Activated CD4-positive, alpha-beta T cell treated with anti-CD3 and anti-CD28 coated beads, Interleukin-2, amount 10 ng/mL, durations not matched to agents 24 days and 14 days (primary cell): Measurements from ENCODE around the gene USH2A. TPM values are rescaled to one million over a fixed set of nuclear protein-coding genes. Genes with fewer than 3 reads are reported as not detected.

Experiments used
- DNase-seq: peaks from one replicate; pipeline ENCODE4 v3.0.0; 2022
- H3K27ac Mint-ChIP-seq: one replicate; pipeline ENCODE4 v1.8.0; 2022; ENCODE audit warnings: mild to moderate bottlenecking, mixed read lengths
- H3K27me3 Mint-ChIP-seq: one replicate; pipeline ENCODE4 v1.8.0; 2022; ENCODE audit warnings: mixed read lengths
- H3K36me3 Mint-ChIP-seq: one replicate; pipeline ENCODE4 v1.8.0; 2022; ENCODE audit warnings: low read depth, mild to moderate bottlenecking, mixed read lengths
- H3K4me1 Mint-ChIP-seq: one replicate; pipeline ENCODE4 v1.8.0; 2021; ENCODE audit warnings: mixed read lengths
- H3K4me3 Mint-ChIP-seq: one replicate; pipeline ENCODE4 v1.8.0; 2022; ENCODE audit warnings: mild to moderate bottlenecking, moderate library complexity, mixed read lengths
- H3K9me3 Mint-ChIP-seq: one replicate; pipeline ENCODE4 v1.8.0; 2021; ENCODE audit warnings: mixed read lengths
- intact Hi-C: fragments of 100-400 bp; cut with micrococcal nuclease; formaldehyde crosslinking; loops from one replicate; pipeline ENCODE4 v1.15.1; 2023
- total RNA-seq: library from RNA; stranded (reverse); gene quantifications from 2 replicates; pipeline ENCODE4 v1.2.3, GENCODE V29; 2022

The USH2A gene
- total RNA-seq, 1 donor from 2014 or later: not detected

GRCh38 chr1:215895893-215896292 is 527.4 kb downstream of the USH2A start:
- no peak overlapping the region for H3K4me3 Mint-ChIP-seq
- no peaks in the 10 kb centered on the region for H3K27me3 Mint-ChIP-seq
- no peaks in the 10 kb centered on the region for H3K4me1 Mint-ChIP-seq
- H3K9me3 Mint-ChIP-seq: no peaks in the 10 kb centered on the region
- no peak for DNase-seq
- H3K36me3 Mint-ChIP-seq: no peaks in the 10 kb centered on the region
- no peak overlapping the region for H3K27ac Mint-ChIP-seq
- intact Hi-C loops: no loop called here

GRCh38 chr1:215895276-215895675 is 528.0 kb downstream of the USH2A start:
- Mint-ChIP-seq H3K9me3 (no peaks in the 10 kb centered on the region), H3K4me3 (no peak overlapping the region), H3K4me1 (no peaks in the 10 kb centered on the region), H3K36me3 (no peaks in the 10 kb centered on the region), H3K27me3 (no peaks in the 10 kb centered on the region), H3K27ac (no peak overlapping the region)
- intact Hi-C loops: no loop called here
- DNase-seq: no peak

- no peak for DNase-seq
- no peak overlapping the region for H3K27ac Mint-ChIP-seq
- H3K4me1 Mint-ChIP-seq: no peaks in the 10 kb centered on the region
- no peaks in the 10 kb centered on the region for H3K36me3 Mint-ChIP-seq
- H3K9me3 Mint-ChIP-seq: no peaks in the 10 kb centered on the region
- intact Hi-C loops: no loop called here
- H3K4me3 Mint-ChIP-seq: no peak overlapping the region
- no peaks in the 10 kb centered on the region for H3K27me3 Mint-ChIP-seq
Observed at GRCh38 chr1:215894617-215895016, 528.6 kb downstream of the USH2A start.

- H3K36me3 Mint-ChIP-seq: no peaks in the 10 kb centered on the region
- DNase-seq: no peak
- no peaks in the 10 kb centered on the region for H3K9me3 Mint-ChIP-seq
- no peak overlapping the region for H3K27ac Mint-ChIP-seq
- H3K4me3 Mint-ChIP-seq: no peak overlapping the region
- no peaks in the 10 kb centered on the region for H3K27me3 Mint-ChIP-seq
- no peaks in the 10 kb centered on the region for H3K4me1 Mint-ChIP-seq
- intact Hi-C loops: no loop called here
Observed at GRCh38 chr1:215891266-215892057, 531.8 kb downstream of the USH2A start.

- no peak overlapping the region for H3K27ac Mint-ChIP-seq
- H3K27me3 Mint-ChIP-seq: no peaks in the 10 kb centered on the region
- H3K4me1 Mint-ChIP-seq: no peaks in the 10 kb centered on the region
- intact Hi-C loops: no loop called here
- no peaks in the 10 kb centered on the region for H3K36me3 Mint-ChIP-seq
- DNase-seq: no peak
- H3K9me3 Mint-ChIP-seq: no peaks in the 10 kb centered on the region
- no peak overlapping the region for H3K4me3 Mint-ChIP-seq
Observed at GRCh38 chr1:215890438-215890837, 532.8 kb downstream of the USH2A start.

GRCh38 chr1:215889871-215890270 is 533.4 kb downstream of the USH2A start:
- Mint-ChIP-seq H3K4me1 (no peaks in the 10 kb centered on the region), H3K4me3 (no peak overlapping the region), H3K27me3 (no peaks in the 10 kb centered on the region), H3K9me3 (no peaks in the 10 kb centered on the region), H3K36me3 (no peaks in the 10 kb centered on the region), H3K27ac (no peak overlapping the region)
- intact Hi-C loops: no loop called here
- DNase-seq: no peak

GRCh38 chr1:215888159-215888558 is 535.1 kb downstream of the USH2A start:
- no peak for DNase-seq
- Mint-ChIP-seq H3K4me3 (no peak overlapping the region), H3K27ac (no peak overlapping the region), H3K4me1 (no peaks in the 10 kb centered on the region), H3K9me3 (no peaks in the 10 kb centered on the region), H3K27me3 (no peaks in the 10 kb centered on the region), H3K36me3 (no peaks in the 10 kb centered on the region)
- intact Hi-C loops: no loop called here

GRCh38 chr1:215887627-215888026 is 535.6 kb downstream of the USH2A start:
- no peak overlapping the region for H3K4me3 Mint-ChIP-seq
- H3K9me3 Mint-ChIP-seq: no peaks in the 10 kb centered on the region
- H3K36me3 Mint-ChIP-seq: no peaks in the 10 kb centered on the region
- H3K27ac Mint-ChIP-seq: no peak overlapping the region
- no peaks in the 10 kb centered on the region for H3K4me1 Mint-ChIP-seq
- intact Hi-C loops: no loop called here
- H3K27me3 Mint-ChIP-seq: no peaks in the 10 kb centered on the region
- no peak for DNase-seq

- DNase-seq: no peak
- intact Hi-C loops: no loop called here
- H3K4me1 Mint-ChIP-seq: no peaks in the 10 kb centered on the region
- H3K36me3 Mint-ChIP-seq: no peaks in the 10 kb centered on the region
- no peaks in the 10 kb centered on the region for H3K27me3 Mint-ChIP-seq
- H3K4me3 Mint-ChIP-seq: no peak overlapping the region
- H3K9me3 Mint-ChIP-seq: no peaks in the 10 kb centered on the region
- no peak overlapping the region for H3K27ac Mint-ChIP-seq
Observed at GRCh38 chr1:215883004-215883403, 540.2 kb downstream of the USH2A start.

GRCh38 chr1:215878843-215879242 is 544.4 kb downstream of the USH2A start:
- intact Hi-C loops: no loop called here
- Mint-ChIP-seq H3K27me3 (no peaks in the 10 kb centered on the region), H3K36me3 (no peaks in the 10 kb centered on the region), H3K27ac (no peak overlapping the region), H3K4me3 (no peak overlapping the region), H3K9me3 (peaks cover 6% of the 10 kb centered on the region), H3K4me1 (no peaks in the 10 kb centered on the region)
- no peak for DNase-seq

GRCh38 chr1:215878128-215878527 is 545.1 kb downstream of the USH2A start:
- Mint-ChIP-seq H3K4me3 (no peak overlapping the region), H3K4me1 (no peaks in the 10 kb centered on the region), H3K36me3 (no peaks in the 10 kb centered on the region), H3K27ac (no peak overlapping the region), H3K27me3 (no peaks in the 10 kb centered on the region), H3K9me3 (peaks cover 6% of the 10 kb centered on the region)
- no peak for DNase-seq
- intact Hi-C loops: no loop called here

GRCh38 chr1:215877452-215877951 is 545.7 kb downstream of the USH2A start:
- intact Hi-C loops: no loop called here

GRCh38 chr1:215875712-215876111 is 547.5 kb downstream of the USH2A start:
- intact Hi-C loops: no loop called here
- Mint-ChIP-seq H3K4me1 (no peaks in the 10 kb centered on the region), H3K27me3 (no peaks in the 10 kb centered on the region), H3K4me3 (no peak overlapping the region), H3K27ac (no peak overlapping the region), H3K9me3 (peaks cover 6% of the 10 kb centered on the region), H3K36me3 (no peaks in the 10 kb centered on the region)
- no peak for DNase-seq

More at GRCh38 chr1:215877452-215877951, 545.7 kb downstream of the USH2A start:
- no peaks in the 10 kb centered on the region for H3K36me3 Mint-ChIP-seq
- H3K27ac Mint-ChIP-seq: no peak overlapping the region
- no peaks in the 10 kb centered on the region for H3K27me3 Mint-ChIP-seq
- no peaks in the 10 kb centered on the region for H3K4me1 Mint-ChIP-seq
- peaks cover 6% of the 10 kb centered on the region for H3K9me3 Mint-ChIP-seq
- no peak for DNase-seq
- no peak overlapping the region for H3K4me3 Mint-ChIP-seq

- H3K36me3 Mint-ChIP-seq: no peaks in the 10 kb centered on the region
- H3K27ac Mint-ChIP-seq: no peak overlapping the region
- H3K4me3 Mint-ChIP-seq: no peak overlapping the region
- no peaks in the 10 kb centered on the region for H3K27me3 Mint-ChIP-seq
- H3K4me1 Mint-ChIP-seq: no peaks in the 10 kb centered on the region
- intact Hi-C loops: no loop called here
- DNase-seq: no peak
- H3K9me3 Mint-ChIP-seq: peaks cover 6% of the 10 kb centered on the region
Observed at GRCh38 chr1:215875236-215875635, 548.0 kb downstream of the USH2A start.

GRCh38 chr1:215872658-215873057 is 550.6 kb downstream of the USH2A start:
- Mint-ChIP-seq H3K27ac (no peak overlapping the region), H3K4me3 (no peak overlapping the region), H3K27me3 (no peaks in the 10 kb centered on the region), H3K36me3 (no peaks in the 10 kb centered on the region), H3K4me1 (no peaks in the 10 kb centered on the region), H3K9me3 (peaks cover 6% of the 10 kb centered on the region)
- no peak for DNase-seq
- intact Hi-C loops: no loop called here
